Measurements from ENCODE around the gene SLC2A9.

- TF ChIP-seq CTCF (IDR thresholded peaks at IDR 0.05; ENCODE audit: insufficient read depth, low read depth, low read length), result no peak
- TF ChIP-seq EZH2 (IDR thresholded peaks at IDR 0.05; ENCODE audit: insufficient read depth, low read length), result no peak
Observed at GRCh38 chr4:9889306-9889705, 132.0 kb downstream of the SLC2A9 start.

Data from astrocyte (in vitro differentiated cells and primary cell).